ENCODE measurements around the gene SCNM1.
A peak's percentile ranks its signal among the peaks of the same experiment; 100 is the strongest.

SCNM1 gene

DNA sequence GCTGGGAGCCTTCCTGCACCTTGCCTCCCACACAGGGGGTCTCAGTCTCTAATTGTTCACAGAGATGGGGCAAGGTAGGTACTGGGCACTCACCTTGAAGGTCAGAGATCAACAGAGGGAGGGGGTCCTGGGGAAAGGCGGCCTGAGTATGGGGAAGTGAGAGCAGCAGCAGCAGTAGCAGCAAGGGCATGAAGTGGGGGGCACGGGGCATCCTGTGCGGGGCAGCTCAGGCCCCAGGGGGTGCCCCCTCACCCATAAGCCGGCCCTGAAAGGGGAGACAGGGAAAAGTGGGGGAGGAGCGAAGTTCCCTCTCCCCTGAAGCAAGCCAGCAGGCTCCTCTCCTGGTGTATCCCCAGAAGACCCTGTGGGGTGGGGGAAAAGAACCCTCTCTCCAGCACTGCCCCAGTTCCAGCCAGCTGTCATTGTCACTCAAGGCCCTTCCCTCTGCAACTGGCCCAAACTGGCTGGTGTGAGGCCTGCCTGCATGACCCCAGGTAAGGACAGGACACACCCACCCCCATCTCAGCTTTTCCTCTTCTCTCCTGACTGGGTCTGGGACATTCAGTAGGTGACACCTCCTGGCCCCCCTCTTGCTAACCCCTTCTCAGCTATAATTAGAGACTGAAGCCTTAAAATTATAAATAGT, 23.4 kb upstream of the SCNM1 start:
- Mint-ChIP-seq H3K27ac (no peak overlapping the region), H3K4me1 (peaks cover 22% of the 10 kb centered on the region), H3K4me3 (no peak overlapping the region), H3K9me3 (no peaks in the 10 kb centered on the region), H3K36me3 (no peaks in the 10 kb centered on the region), H3K27me3 (peaks cover 81% of the 10 kb centered on the region)
- DNase-seq: no peak
- CTCF ChIA-PET: interaction anchor here (0.5 to 2.1 kb wide), 3 partner anchors 28 to 72 kb away, joined by 3 to 8 read pairs (median 4); partner anchors contain the start of gene GABPB2

DNA sequence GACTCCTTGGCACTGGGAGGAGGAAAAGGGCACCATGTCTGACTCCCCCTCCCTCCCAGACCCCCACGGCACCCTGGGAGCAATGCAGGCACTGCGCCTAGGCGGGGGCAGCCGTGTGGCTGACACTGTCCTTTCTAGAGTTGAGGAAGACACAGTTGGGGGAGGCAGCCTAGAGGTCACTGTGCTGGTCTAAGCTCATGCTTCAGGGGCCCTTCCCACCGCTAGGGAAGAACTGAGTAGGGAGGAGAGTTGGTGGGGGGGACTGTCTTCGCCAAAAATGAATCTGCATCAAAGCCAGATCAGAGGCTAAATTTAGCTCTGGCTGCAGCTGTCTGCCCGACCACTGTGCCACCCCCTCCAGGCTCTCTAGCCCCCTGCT, 22.9 kb upstream of the SCNM1 start:
- Mint-ChIP-seq H3K4me1 (peaks cover 22% of the 10 kb centered on the region), H3K4me3 (no peak overlapping the region), H3K36me3 (no peaks in the 10 kb centered on the region), H3K9me3 (no peaks in the 10 kb centered on the region), H3K27me3 (peaks cover 81% of the 10 kb centered on the region), H3K27ac (no peak overlapping the region)
- no peak for DNase-seq
- CTCF ChIA-PET: interaction anchor here (1.0 to 2.1 kb wide), 2 partner anchors 43 to 72 kb away, joined by 3 to 8 read pairs; partner anchors contain the start of gene GABPB2

DNA sequence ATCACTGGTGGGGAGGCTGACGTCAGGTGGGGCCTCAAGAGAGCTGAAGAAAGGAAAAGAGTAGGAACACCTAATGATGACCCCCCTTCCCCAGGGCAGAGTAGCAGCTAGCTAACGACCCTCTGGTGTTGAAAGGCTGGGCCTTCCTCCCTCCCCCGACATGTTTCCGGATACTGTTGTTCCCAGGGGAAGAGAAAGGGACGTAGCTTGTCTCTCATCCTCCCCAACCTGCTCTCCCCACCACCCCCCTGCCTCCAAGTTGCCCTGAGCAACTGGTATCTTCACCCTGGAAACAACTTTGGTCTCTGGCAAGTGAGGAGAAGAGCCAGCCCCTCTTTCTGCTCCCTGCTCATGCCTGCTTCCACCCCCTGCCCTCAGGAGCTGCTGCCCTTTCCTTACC, 22.0 kb upstream of the SCNM1 start:
- CTCF ChIA-PET: no interaction called here
- no peaks in the 10 kb centered on the region for H3K36me3 Mint-ChIP-seq
- no peak for DNase-seq
- H3K27ac Mint-ChIP-seq: no peak overlapping the region
- H3K9me3 Mint-ChIP-seq: no peaks in the 10 kb centered on the region
- no peak overlapping the region for H3K4me3 Mint-ChIP-seq
- H3K27me3 Mint-ChIP-seq: peaks cover 78% of the 10 kb centered on the region
- peaks cover 22% of the 10 kb centered on the region for H3K4me1 Mint-ChIP-seq

DNA sequence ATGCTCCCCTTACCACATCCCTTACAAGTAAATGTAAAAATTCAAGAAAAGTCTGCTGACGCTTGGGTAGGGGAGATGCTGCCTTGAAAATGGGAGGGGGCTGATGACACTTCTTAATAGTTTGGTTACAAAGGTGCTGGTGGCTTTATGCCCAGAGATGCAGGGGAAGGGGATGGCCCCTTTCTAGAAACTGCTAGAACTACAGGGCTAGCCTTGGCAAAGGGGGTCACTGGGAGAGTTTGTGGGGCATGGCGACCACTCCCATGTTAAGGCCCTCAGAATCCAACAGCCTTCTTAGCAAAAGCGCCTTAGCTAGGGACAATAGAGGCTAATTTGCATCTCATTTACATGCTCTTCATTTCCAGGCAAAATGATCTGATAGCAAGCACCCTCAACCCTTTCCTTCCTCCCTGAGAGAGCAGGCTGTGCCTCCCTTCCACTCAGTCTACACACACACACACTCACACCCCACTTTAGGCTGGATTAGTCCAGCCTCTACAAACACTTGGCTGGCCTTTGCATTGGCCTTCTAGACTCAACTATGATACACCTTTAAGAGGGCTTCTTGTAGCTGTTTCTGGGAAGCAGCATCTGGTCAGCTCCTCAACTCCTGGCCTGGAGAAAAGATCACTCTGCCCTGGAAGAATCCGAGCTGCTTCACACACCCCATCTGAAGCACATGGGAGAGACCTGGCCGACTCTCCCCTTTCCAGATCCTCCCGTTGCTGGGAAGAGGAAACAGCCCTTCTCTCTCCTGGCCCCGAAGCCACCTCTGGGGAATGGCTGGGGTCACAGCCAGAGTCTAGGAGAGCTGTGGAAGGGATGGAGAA, 21.3 kb upstream of the SCNM1 start:
- DNase-seq: no peak
- no peak overlapping the region for H3K27ac Mint-ChIP-seq
- peaks cover 22% of the 10 kb centered on the region for H3K4me1 Mint-ChIP-seq
- H3K9me3 Mint-ChIP-seq: no peaks in the 10 kb centered on the region
- CTCF ChIA-PET: interaction anchor here (0.7 to 1.2 kb wide), 2 partner anchors 11 to 26 kb away, joined by 3 to 4 read pairs; no protein-coding TSS in a partner anchor
- H3K27me3 Mint-ChIP-seq: peaks cover 77% of the 10 kb centered on the region
- peak overlapping the region; percentile 43 for H3K4me3 Mint-ChIP-seq
- H3K36me3 Mint-ChIP-seq: no peaks in the 10 kb centered on the region

DNA sequence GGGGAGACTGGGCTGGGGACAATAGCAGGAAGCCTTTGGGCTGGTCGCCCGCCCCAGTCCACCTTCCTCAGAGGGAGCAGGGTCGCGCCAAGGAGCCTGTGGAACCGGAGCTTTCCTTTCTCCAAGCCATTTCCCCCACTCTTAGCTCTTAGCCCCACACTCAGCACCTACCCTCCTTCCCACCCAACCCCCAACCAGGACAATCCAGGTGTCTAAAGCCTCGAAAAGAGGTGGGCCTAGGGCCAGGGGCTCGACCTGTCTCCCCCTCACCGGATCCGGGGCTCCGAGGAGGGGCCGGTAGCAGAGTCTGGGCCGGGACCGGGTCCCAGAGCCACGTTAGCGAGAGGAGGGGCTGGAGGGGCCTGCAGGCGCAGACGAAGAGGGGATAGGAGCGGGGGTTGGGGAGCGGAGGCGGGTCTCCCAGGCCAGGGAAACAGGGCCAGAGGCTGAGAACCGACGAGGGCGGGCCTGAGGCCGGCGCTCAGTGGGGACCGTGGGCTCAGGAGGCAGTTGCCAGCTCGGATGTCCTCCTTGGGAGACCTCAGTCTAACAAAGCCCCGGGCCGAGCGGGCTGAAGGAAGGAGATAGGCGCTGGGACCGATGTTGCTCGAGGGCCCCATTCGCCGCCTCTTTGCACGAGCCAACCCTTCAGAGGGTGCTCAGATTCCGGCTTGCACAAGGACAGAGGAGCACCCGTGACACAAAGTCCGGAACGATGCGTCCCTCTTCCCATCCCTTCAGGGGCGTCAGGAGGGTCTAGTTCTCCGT, 20.5 kb upstream of the SCNM1 start:
- peaks cover 22% of the 10 kb centered on the region for H3K4me1 Mint-ChIP-seq
- H3K4me3 Mint-ChIP-seq: peak overlapping the region; percentile 90
- no peak overlapping the region for H3K27ac Mint-ChIP-seq
- H3K36me3 Mint-ChIP-seq: no peaks in the 10 kb centered on the region
- H3K27me3 Mint-ChIP-seq: peaks cover 72% of the 10 kb centered on the region
- no peaks in the 10 kb centered on the region for H3K9me3 Mint-ChIP-seq
- CTCF ChIA-PET: interaction anchor here (1.0 to 1.3 kb wide), 3 partner anchors 10 to 120 kb away, joined by 3 to 4 read pairs (median 3); no protein-coding TSS in a partner anchor
- peak; percentile 47 for DNase-seq

DNA sequence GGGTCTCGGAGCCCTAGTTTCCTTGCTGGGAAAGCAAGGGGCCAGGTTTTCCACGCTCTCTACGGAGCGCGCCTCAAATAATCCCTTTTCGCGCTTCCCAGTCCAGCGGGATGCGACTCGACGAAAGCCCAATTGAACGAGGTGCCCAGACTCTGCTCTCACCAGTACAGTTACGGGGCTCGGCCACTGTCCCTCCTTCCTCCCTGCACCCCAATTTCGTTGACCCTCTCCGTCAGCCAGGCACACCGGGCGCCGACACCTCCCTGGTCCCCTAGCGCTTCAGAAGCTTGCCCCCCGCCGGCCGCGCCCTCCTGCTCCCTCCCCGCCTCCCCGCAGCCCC, 19.9 kb upstream of the SCNM1 start:
- Mint-ChIP-seq H3K27me3 (peaks cover 73% of the 10 kb centered on the region), H3K9me3 (no peaks in the 10 kb centered on the region), H3K4me1 (peaks cover 22% of the 10 kb centered on the region), H3K27ac (no peak overlapping the region), H3K4me3 (peak overlapping the region; percentile 90), H3K36me3 (no peaks in the 10 kb centered on the region)
- CTCF ChIA-PET: interaction anchor here (1.0 to 1.3 kb wide), 2 partner anchors 46 to 121 kb away, joined by 3 read pairs; no protein-coding TSS in a partner anchor
- DNase-seq: no peak

DNA sequence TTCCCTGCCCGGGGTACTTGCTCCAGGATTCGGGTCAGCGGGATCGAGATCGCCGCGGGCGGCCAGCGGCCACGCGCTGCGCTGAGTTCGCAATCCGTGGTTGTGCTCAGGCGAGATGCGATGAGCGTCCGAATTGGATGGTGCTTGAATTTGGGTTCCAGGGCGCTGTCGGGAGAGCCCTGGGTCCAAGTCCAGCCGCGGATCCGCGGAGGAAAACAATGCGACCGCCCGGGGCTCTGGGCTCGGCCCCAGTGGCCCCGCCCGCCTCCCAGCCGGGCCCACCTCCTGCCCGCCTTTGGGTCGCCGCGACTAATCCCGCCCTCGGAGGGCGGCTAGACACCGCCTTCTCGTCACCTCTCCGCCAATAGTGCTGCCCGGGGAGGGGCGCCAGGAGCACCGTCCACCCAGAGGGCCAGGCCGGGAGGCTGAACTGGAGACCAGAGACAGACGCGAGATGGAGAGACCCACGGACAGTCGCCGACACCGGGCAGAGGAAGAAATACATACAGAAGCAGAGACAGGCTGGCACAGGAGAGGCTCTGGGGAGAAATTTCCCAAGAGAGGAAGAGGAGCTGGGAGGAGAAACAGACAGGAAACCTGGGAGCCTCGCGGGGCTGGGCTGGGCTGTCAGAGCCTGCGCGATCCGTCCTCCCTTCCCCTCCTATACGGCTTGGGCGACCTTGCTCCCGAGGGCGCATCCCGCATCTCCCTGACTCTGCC, 19.4 kb upstream of the SCNM1 start, which contains the start of gene SEMA6C:
TSS of gene SEMA6C (minus strand) at position 220 of the 720 bp plus-strand sequence. CDS start 4,010 bp downstream, outside the sequence.
- Mint-ChIP-seq H3K27me3 (peaks cover 75% of the 10 kb centered on the region), H3K4me3 (peak within 1 kb of the TSS; percentile 90), H3K36me3 (no peaks in the 10 kb centered on the region), H3K9me3 (no peaks in the 10 kb centered on the region), H3K27ac (peak within 1 kb of the TSS; percentile 62), H3K4me1 (peaks cover 22% of the 10 kb centered on the region)
- DNase-seq: peak; percentile 93
- CTCF ChIA-PET: interaction anchor here (1.0 to 1.3 kb wide), 2 partner anchors 47 to 122 kb away, joined by 3 read pairs; no protein-coding TSS in a partner anchor

DNA sequence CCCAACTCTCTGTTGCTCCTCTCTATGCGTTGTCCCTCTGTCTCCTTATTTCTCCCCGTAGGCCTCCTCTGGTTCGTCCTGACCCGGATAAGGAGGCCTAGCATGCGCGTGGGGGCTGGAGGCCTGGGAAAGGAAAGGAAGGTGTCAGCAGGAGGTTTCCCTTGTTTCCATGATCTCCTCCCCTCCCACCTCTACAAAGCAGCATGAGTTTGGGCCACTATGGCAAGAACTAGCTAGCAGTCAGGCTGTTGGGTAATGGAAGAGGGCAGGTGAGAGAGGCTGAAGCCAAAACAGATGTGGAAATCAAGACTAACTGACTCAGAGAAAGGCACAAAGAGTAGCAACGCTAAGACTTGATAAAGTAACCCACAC, 18.8 kb upstream of the SCNM1 start:
- CTCF ChIA-PET: interaction anchor here (1.0 kb wide), 1 partner anchor 47 kb away, joined by 3 read pairs; no protein-coding TSS in a partner anchor
- Mint-ChIP-seq H3K27ac (peak overlapping the region; percentile 62), H3K27me3 (peaks cover 74% of the 10 kb centered on the region)

DNA sequence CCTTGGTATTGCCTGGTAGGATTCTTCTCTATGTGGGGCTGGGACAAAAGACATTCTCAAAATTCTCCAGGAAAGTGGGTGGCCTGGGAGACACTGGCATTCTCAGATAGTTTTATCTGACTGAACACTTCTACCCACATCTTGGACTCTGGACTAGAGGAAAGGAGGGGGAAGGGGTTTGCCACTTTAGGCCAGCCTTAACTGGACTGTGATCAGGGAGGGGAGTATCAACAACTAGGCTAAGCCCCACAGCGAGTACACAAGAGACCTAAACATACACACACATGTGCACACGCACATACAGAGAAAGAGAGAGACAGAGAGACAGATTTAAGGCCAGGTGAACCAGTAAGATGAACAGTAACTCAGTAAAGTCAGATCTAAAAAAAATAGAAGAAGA, 18.3 kb upstream of the SCNM1 start:
- DNase-seq: no peak
- H3K36me3 Mint-ChIP-seq: no peaks in the 10 kb centered on the region
- peaks cover 68% of the 10 kb centered on the region for H3K27me3 Mint-ChIP-seq
- H3K4me3 Mint-ChIP-seq: peak overlapping the region; percentile 90
- peaks cover 22% of the 10 kb centered on the region for H3K4me1 Mint-ChIP-seq
- CTCF ChIA-PET: interaction anchor here (1.0 kb wide), 1 partner anchor 48 kb away, joined by 3 read pairs; no protein-coding TSS in a partner anchor
- no peak overlapping the region for H3K27ac Mint-ChIP-seq
- H3K9me3 Mint-ChIP-seq: no peaks in the 10 kb centered on the region

More for the DNA sequence above, 18.8 kb upstream of the SCNM1 start:
- no peak for DNase-seq
- Mint-ChIP-seq H3K36me3 (no peaks in the 10 kb centered on the region), H3K9me3 (no peaks in the 10 kb centered on the region), H3K4me3 (peak overlapping the region; percentile 90), H3K4me1 (peaks cover 22% of the 10 kb centered on the region)

DNA sequence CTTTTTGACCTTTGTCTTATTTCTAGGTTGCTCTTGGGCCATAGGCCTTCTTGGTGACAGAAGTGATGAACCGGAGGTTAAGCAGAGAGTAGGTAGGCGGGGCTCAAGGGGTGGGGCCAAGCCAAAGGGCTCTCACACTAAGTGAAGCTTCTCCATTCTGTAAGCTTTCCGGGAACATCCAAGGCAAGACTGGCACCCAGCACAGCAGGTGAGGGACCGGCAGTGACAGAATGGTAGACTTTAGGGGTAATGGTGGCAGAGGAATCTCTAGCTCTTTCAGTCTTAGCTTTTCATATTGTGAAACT, 9.5 kb upstream of the SCNM1 start, which contains the start of gene TNFAIP8L2:
TSS of gene TNFAIP8L2 (plus strand) at position 135 of the 305 bp plus-strand sequence. CDS start 2,049 bp downstream, outside the sequence.
- Mint-ChIP-seq H3K27me3 (no peaks in the 10 kb centered on the region), H3K9me3 (no peaks in the 10 kb centered on the region), H3K36me3 (peaks cover 41% of the 10 kb centered on the region), H3K27ac (peak within 1 kb of the TSS; percentile 94), H3K4me1 (peaks cover 56% of the 10 kb centered on the region), H3K4me3 (peak within 1 kb of the TSS; percentile 97)
- CTCF ChIA-PET: interaction anchor here (0.6 to 8.9 kb wide), 22 partner anchors 8 to 183 kb away, joined by 3 to 160 read pairs (median 4); partner anchors contain the start of genes MINDY1 and SCNM1
- peak; percentile 90 for DNase-seq

DNA sequence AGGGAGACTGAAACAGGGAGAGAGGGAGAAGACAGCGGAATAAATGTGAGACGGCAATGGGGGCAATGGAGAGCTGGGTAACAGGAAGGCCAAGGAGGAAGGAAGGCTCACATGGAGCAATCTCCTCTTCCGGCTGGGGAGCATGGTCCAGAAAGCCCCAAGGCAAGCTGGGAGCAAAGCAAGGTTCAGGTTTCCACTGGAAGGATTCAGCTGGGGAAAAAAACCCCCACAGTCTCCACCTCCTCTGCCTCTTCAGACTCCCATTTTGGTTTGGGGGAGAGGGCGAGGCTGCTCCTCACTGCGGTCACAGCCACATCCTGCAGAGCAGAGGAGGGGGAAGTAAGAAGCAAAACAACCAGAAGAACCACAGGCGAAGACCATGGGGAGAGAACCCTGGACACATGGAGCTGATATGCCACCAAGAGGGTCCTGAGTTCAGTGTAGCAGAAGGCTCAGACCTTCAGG, 8.8 kb upstream of the SCNM1 start:
- Mint-ChIP-seq H3K36me3 (peaks cover 48% of the 10 kb centered on the region), H3K27ac (peak overlapping the region; percentile 94), H3K9me3 (no peaks in the 10 kb centered on the region), H3K4me3 (peak overlapping the region; percentile 97), H3K27me3 (no peaks in the 10 kb centered on the region), H3K4me1 (peaks cover 62% of the 10 kb centered on the region)
- CTCF ChIA-PET: interaction anchor here (0.6 to 8.9 kb wide), 23 partner anchors 8 to 184 kb away, joined by 3 to 160 read pairs (median 4); partner anchors contain the start of genes MINDY1 and SCNM1
- peak; percentile 84 for DNase-seq

DNA sequence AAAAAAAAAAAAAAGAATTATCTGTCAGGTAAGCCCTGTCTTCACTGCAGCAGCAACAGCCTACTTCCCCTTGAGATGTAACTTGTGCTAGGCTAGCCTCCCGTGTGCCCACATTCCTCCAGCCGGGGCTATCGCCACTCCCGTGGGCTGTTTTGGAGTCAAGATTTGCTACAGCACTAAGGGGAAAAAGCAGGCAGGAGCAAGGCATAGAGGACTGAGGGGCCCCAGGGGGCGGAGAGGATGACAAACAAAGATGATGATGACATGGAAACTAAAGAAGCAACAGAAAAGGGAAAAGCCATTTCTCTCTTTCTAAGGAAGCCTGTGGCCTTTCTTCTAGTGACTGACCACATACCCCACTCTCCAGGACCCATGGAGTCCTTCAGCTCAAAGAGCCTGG, 7.6 kb upstream of the SCNM1 start:
- CTCF ChIA-PET: interaction anchor here (1.9 to 8.9 kb wide), 2 partner anchors 58 to 94 kb away, joined by 7 to 160 read pairs; no protein-coding TSS in a partner anchor
- no peak for DNase-seq
- Mint-ChIP-seq H3K27ac (peak overlapping the region; percentile 94), H3K27me3 (no peaks in the 10 kb centered on the region), H3K36me3 (peaks cover 53% of the 10 kb centered on the region), H3K4me1 (peaks cover 69% of the 10 kb centered on the region), H3K9me3 (no peaks in the 10 kb centered on the region), H3K4me3 (peak overlapping the region; percentile 97)

DNA sequence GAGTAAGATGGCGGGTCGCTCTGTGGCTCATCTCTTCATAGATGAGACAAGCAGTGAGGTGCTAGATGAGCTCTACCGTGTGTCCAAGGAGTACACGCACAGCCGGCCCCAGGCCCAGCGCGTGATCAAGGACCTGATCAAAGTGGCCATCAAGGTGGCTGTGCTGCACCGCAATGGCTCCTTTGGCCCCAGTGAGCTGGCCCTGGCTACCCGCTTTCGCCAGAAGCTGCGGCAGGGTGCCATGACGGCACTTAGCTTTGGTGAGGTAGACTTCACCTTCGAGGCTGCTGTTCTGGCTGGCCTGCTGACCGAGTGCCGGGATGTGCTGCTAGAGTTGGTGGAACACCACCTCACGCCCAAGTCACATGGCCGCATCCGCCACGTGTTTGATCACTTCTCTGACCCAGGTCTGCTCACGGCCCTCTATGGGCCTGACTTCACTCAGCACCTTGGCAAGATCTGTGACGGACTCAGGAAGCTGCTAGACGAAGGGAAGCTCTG, 7.1 kb upstream of the SCNM1 start:
- Mint-ChIP-seq H3K9me3 (no peaks in the 10 kb centered on the region), H3K4me1 (peaks cover 71% of the 10 kb centered on the region), H3K27me3 (no peaks in the 10 kb centered on the region), H3K4me3 (peak overlapping the region; percentile 97), H3K27ac (peak overlapping the region; percentile 94), H3K36me3 (peaks cover 53% of the 10 kb centered on the region)
- CTCF ChIA-PET: interaction anchor here (1.9 to 8.9 kb wide), 2 partner anchors 58 to 94 kb away, joined by 7 to 160 read pairs; no protein-coding TSS in a partner anchor
- DNase-seq: no peak

Data from activated naive CD4-positive, alpha-beta T cell treated with anti-CD3 and anti-CD28 coated beads, Interleukin-2, amount 10 ng/mL, durations not matched to agents 7 days and 5 days (primary cell).